Adrenal gland (tissue), 12 donors: ENCODE results near the gene DCC. TPM values are rescaled to one million over a fixed set of nuclear protein-coding genes. Genes with fewer than 3 reads are reported as not detected.
"Not testable (repeated sequence)": the region's sequence is repeated elsewhere in the genome, so short reads cannot be mapped to it uniquely, and the experiment has no call there.

Source experiments
- DNase-seq, 7 donors: peaks; one replicate each; pipeline ENCODE4 v3.0.0-alpha.2; 2019 to 2020
- H3K27ac ChIP-seq, 5 donors: fragments of 200-600 bp; sonication (generic) in 4 of 5; 1 replicate in 3 of 5; 2 replicates in 2 of 5; pipeline versions ENCODE4 v1.5.1 to v1.8.0; 2016 to 2020; ENCODE audit warnings: mild to moderate bottlenecking in 1 of 5
- H3K27me3 ChIP-seq: fragments of 200-600 bp; 2 replicates; pipeline ENCODE4 v1.8.0; 2021
- H3K36me3 ChIP-seq, 2 donors: fragments of 200-600 bp; replicated peaks in 1 of 2; 1 replicate in 1 of 2; 2 replicates in 1 of 2; pipeline versions ENCODE4 v1.5.1 to v1.8.0; 2018 to 2022
- H3K4me1 ChIP-seq, 2 donors: fragments of 200-600 bp; replicated peaks in 1 of 2; 1 replicate in 1 of 2; 2 replicates in 1 of 2; pipeline versions ENCODE4 v1.5.1 to v1.8.0; 2018 to 2021
- H3K4me3 ChIP-seq, 4 donors: fragments of 200-600 bp; sonication (generic) in 3 of 4; one replicate each; pipeline ENCODE4 v1.5.1; 2016 to 2018
- H3K9me3 ChIP-seq, 3 donors: fragments of 200-600 bp; sonication (generic) in 1 of 3; replicated peaks in 1 of 3; 1 replicate in 2 of 3; 2 replicates in 1 of 3; pipeline versions ENCODE4 v1.5.1 to v1.8.0; 2016 to 2021
- CTCF ChIP-seq, 6 experiments: fragments of 450-650 bp in 4 of 6; fragments of 200-600 bp in 2 of 6; sonication (generic) in 1 of 6; IDR thresholded peaks; 1 replicate in 5 of 6; 2 replicates in 1 of 6; pipeline versions ENCODE4 v1.5.1 to v1.8.0; 2016 to 2021; ENCODE audit warnings: antibody characterized with exemption in 6 of 6, mild to moderate bottlenecking in 2 of 6, moderate library complexity in 1 of 6
- POLR2A ChIP-seq, 2 donors: fragments of 450-650 bp; IDR thresholded peaks; one replicate each; pipeline ENCODE4 v1.6.1; 2017; ENCODE audit warnings: antibody characterized with exemption in 2 of 2, mild to moderate bottlenecking in 2 of 2, moderate library complexity in 1 of 2
- WGBS, 4 donors: extraction: QIAGEN DNeasy Blood & Tissue Kit in 2 of 4; methylation state at CpG; one replicate each; pipeline versions ENCODE4 v1.1.5 to v1.1.7; 2013 to 2017; 5-methylcytosine and 5-hydroxymethylcytosine counted together
- intact Hi-C, 2 donors: fragments of 100-400 bp; cut with DNase I; formaldehyde crosslinking; loops; one replicate each; pipeline versions ENCODE4 v1.14.1 to v1.15.0; 2022 to 2023
- polyA plus RNA-seq, 3 donors: library from polyadenylated mRNA; stranded (reverse); fragments of 200-250 nt in 2 of 3; fragments of 350-450 nt in 1 of 3; fragmentation: Illumina TruSeq in 1 of 3; extraction: RNeasy Lipid Tissue Mini Kit (QIAGEN cat#74804) in 1 of 3; gene quantifications; one replicate each; pipeline ENCODE4 v1.2.3, GENCODE V29; 2013 to 2014
- total RNA-seq, 9 donors: library from RNA; depleted of rRNA in 4 of 9; stranded (reverse); fragments of >200 nt in 4 of 9; fragments of 120-200 nt in 1 of 9; fragmentation: NEBNext Ultra II Directional in 1 of 9; extraction: Animal tissue kit (Norgen Biotek cat#: 25700) in 1 of 9; gene quantifications; one replicate each; pipeline versions ENCODE4 v1.1.0 to v1.2.4, GENCODE V29; 2013 to 2023
- donor health status: healthy with polysubstance abuse.
- donor health status: Bipolar disorder and iron deficiency.
- donor health status: DM: yes; HTN: yes; CAD: no.
- donor health status: DM: no; HTN: no; CAD: no.
- donor health status: DM: no; HTN: no; CAD: no.
- donor health status: DM: yes; HTN: yes; CAD: no.

The DCC gene
- total and polyA plus RNA-seq, 12 donors: 0.33 to 3.5 (median 1.1) TPM; not detected in 1

DNA sequence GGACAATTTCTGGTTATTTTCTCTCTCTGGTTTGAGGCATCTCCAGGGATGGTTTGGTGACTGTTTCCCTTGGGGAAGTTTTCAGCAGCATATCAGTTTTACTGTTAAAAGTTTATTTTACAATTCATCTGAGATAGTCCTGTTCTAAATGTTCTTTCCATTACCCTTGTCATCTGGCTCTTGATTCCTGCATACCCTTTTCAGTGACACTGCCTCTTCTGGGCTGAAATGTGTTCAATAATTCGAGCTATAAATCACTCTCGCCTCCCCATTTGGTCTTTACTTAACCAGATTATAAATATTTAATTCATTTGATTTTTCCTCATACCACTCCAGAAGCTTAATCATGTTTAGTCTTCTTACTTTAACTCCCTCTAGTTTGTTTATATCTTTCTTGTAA is 9.5 kb downstream of the DCC start:
- no peaks in the 10 kb centered on the region for H3K36me3 ChIP-seq
- WGBS, 4 donors: 30 to 70% (median 44%) methylated on average over 2 of the region's 2 CpGs
- H3K9me3 ChIP-seq: no peaks in the 10 kb centered on the region
- intact Hi-C loops: no loop called here
- no peak overlapping the region for H3K27ac ChIP-seq
- TF ChIP-seq CTCF (IDR thresholded peaks at IDR 0.05): no peak
- no peak for TF ChIP-seq POLR2A (IDR thresholded peaks at IDR 0.05)
- H3K4me1 ChIP-seq: no peaks in the 10 kb centered on the region
- DNase-seq: no peak
- no peak overlapping the region for H3K4me3 ChIP-seq
- H3K27me3 ChIP-seq: no peaks in the 10 kb centered on the region

- Histone ChIP-seq H3K36me3 (no peaks in the 10 kb centered on the region), H3K9me3 (no peaks in the 10 kb centered on the region), H3K4me1 (no peaks in the 10 kb centered on the region), H3K27ac (no peak overlapping the region), H3K27me3 (no peaks in the 10 kb centered on the region), H3K4me3 (no peak overlapping the region)
- intact Hi-C loops: no loop called here
- WGBS, 4 donors: 76 to 81% (median 79%) methylated on average over 3 of the region's 3 CpGs
- TF ChIP-seq POLR2A (IDR thresholded peaks at IDR 0.05): no peak
- TF ChIP-seq CTCF (IDR thresholded peaks at IDR 0.05): no peak
- DNase-seq: no peak
These were observed 12.9 kb downstream of the DCC start for GRCh38 chr18:52352920-52353319.

DNA sequence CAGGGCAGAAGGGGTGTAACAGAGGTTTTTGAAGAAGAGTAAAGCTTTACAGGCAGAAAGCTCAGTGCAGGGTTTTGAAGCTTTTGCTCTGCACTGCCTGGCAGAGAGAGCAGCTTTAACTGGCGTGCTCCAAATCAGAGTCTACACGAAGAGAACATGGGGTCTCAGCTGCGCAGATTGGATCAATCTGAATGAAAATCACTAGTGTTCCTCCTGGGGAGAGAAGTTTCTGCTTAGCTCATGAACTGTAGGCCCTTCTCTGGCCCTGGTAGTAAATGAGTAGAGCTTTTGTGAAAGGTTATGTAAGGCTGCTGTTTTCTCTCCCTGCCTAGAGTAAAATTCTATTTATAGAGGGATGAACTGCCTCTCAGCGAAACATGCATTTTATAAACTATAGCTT is 13.6 kb downstream of the DCC start:
- Histone ChIP-seq H3K27ac (no peak overlapping the region), H3K36me3 (no peaks in the 10 kb centered on the region), H3K9me3 (no peaks in the 10 kb centered on the region), H3K27me3 (no peaks in the 10 kb centered on the region), H3K4me3 (no peak overlapping the region), H3K4me1 (no peaks in the 10 kb centered on the region)
- no peak for TF ChIP-seq POLR2A (IDR thresholded peaks at IDR 0.05)
- no peak for TF ChIP-seq CTCF (IDR thresholded peaks at IDR 0.05)
- no peak for DNase-seq
- 50 to 74% (median 59%) methylated on average over 4 of the region's 4 CpGs for WGBS, 4 donors
- intact Hi-C loops: no loop called here

- TF ChIP-seq POLR2A (IDR thresholded peaks at IDR 0.05): no peak
- TF ChIP-seq CTCF (IDR thresholded peaks at IDR 0.05): no peak
- no peak for DNase-seq
- no peak overlapping the region for H3K4me3 ChIP-seq
- H3K36me3 ChIP-seq: no peaks in the 10 kb centered on the region
- no peaks in the 10 kb centered on the region for H3K4me1 ChIP-seq
- intact Hi-C loops: no loop called here
- WGBS, 4 donors: 68 to 92% (median 73%) methylated on average over 1 of the region's 1 CpG
- no peak overlapping the region for H3K27ac ChIP-seq
- H3K27me3 ChIP-seq: no peaks in the 10 kb centered on the region
- H3K9me3 ChIP-seq: no peaks in the 10 kb centered on the region
These were observed 23.9 kb downstream of the DCC start for GRCh38 chr18:52363861-52364260.

GRCh38 chr18:52366851-52367250 is 26.9 kb downstream of the DCC start:
- H3K9me3 ChIP-seq, H3K27me3 ChIP-seq, H3K4me3 ChIP-seq, intact Hi-C loops, H3K36me3 ChIP-seq, DNase-seq, H3K27ac ChIP-seq, H3K4me1 ChIP-seq: not testable (repeated sequence)
- WGBS, 4 donors: 88 to 93% (median 90%) methylated on average over 18 to 27 of the region's 27 CpGs
